Mesendoderm (in vitro differentiated cells): ENCODE results near the gene RPS6KA2.

Experiments
- DNase-seq: peaks from one replicate; pipeline ENCODE4 v3.0.0; 2013
- H2AK5ac ChIP-seq: 2 replicates; pipeline ENCODE4 v1.6.1; 2013; ENCODE audit warnings: low read length, inconsistent platforms
- H2BK120ac ChIP-seq: 2 replicates; pipeline ENCODE4 v1.6.1; 2013; ENCODE audit warnings: low read depth, mild to moderate bottlenecking, low read length, moderate library complexity, mixed read lengths
- H2BK15ac ChIP-seq: replicated peaks from 2 replicates; pipeline ENCODE4 v1.6.1; 2013; ENCODE audit warnings: low read depth, mild to moderate bottlenecking, moderate library complexity
- H2BK5ac ChIP-seq: 2 replicates; pipeline ENCODE4 v1.6.1; 2013; ENCODE audit warnings: low read length, inconsistent platforms
- H3K18ac ChIP-seq: 2 replicates; pipeline ENCODE4 v1.6.1; 2013; ENCODE audit warnings: mild to moderate bottlenecking, low read length, mixed read lengths
- H3K23ac ChIP-seq: one replicate; pipeline ENCODE4 v1.6.1; 2013; ENCODE audit warnings: low read length
- H3K27ac ChIP-seq: 2 replicates; pipeline ENCODE4 v1.5.1; 2013; ENCODE audit warnings: low read depth, mild to moderate bottlenecking, inconsistent platforms, low read length, moderate library complexity
- H3K27me3 ChIP-seq: 2 replicates; pipeline ENCODE4 v1.6.1; 2013; ENCODE audit warnings: low read length, control low read depth, mild to moderate bottlenecking, inconsistent platforms; ENCODE audit not compliant: insufficient read depth, poor library complexity
- H3K36me3 ChIP-seq: 2 replicates; pipeline ENCODE4 v1.6.1; 2013; ENCODE audit warnings: low read length, inconsistent platforms; ENCODE audit not compliant: control insufficient read depth, insufficient read depth
- H3K4ac ChIP-seq: one replicate; pipeline ENCODE4 v1.6.1; 2013; ENCODE audit warnings: low read depth, mild to moderate bottlenecking, low read length, moderate library complexity
- H3K4me1 ChIP-seq: 2 replicates; pipeline ENCODE4 v1.6.1; 2013; ENCODE audit warnings: low read depth, low read length, inconsistent platforms; ENCODE audit not compliant: control insufficient read depth
- H3K4me2 ChIP-seq: 2 replicates; pipeline ENCODE4 v1.6.1; 2013; ENCODE audit warnings: low read length
- H3K4me3 ChIP-seq: 2 replicates; pipeline ENCODE4 v1.5.1; 2013; ENCODE audit warnings: mild to moderate bottlenecking, low read length
- H3K56ac ChIP-seq: one replicate; pipeline ENCODE4 v1.6.1; 2013; ENCODE audit warnings: low read length
- H3K79me1 ChIP-seq: 2 replicates; pipeline ENCODE4 v1.6.1; 2013; ENCODE audit warnings: low read length, inconsistent platforms
- H3K79me2 ChIP-seq: 2 replicates; pipeline ENCODE4 v1.6.1; 2013; ENCODE audit warnings: mild to moderate bottlenecking, low read length; ENCODE audit not compliant: control insufficient read depth, insufficient read depth
- H3K9ac ChIP-seq: 2 replicates; pipeline ENCODE4 v1.6.1; 2013; ENCODE audit warnings: low read length, inconsistent platforms
- H4K5ac ChIP-seq: one replicate; pipeline ENCODE4 v1.6.1; 2013; ENCODE audit warnings: low read length
- H4K8ac ChIP-seq: one replicate; pipeline ENCODE4 v1.6.1; 2013; ENCODE audit warnings: low read depth, mild to moderate bottlenecking, control low read depth, low read length, moderate library complexity
- whole genome bisulfite sequencing: extraction: QIAGEN DNeasy Blood & Tissue Kit; methylation state at CpG from one replicate; pipeline ENCODE4 v1.1.7; 2013; ENCODE audit warnings: low lambda C conversion rate, missing lambda C conversion rate; ENCODE audit not compliant: insufficient coverage; ENCODE audit errors: extremely low coverage; 5-methylcytosine and 5-hydroxymethylcytosine counted together

The RPS6KA2 gene

DNA sequence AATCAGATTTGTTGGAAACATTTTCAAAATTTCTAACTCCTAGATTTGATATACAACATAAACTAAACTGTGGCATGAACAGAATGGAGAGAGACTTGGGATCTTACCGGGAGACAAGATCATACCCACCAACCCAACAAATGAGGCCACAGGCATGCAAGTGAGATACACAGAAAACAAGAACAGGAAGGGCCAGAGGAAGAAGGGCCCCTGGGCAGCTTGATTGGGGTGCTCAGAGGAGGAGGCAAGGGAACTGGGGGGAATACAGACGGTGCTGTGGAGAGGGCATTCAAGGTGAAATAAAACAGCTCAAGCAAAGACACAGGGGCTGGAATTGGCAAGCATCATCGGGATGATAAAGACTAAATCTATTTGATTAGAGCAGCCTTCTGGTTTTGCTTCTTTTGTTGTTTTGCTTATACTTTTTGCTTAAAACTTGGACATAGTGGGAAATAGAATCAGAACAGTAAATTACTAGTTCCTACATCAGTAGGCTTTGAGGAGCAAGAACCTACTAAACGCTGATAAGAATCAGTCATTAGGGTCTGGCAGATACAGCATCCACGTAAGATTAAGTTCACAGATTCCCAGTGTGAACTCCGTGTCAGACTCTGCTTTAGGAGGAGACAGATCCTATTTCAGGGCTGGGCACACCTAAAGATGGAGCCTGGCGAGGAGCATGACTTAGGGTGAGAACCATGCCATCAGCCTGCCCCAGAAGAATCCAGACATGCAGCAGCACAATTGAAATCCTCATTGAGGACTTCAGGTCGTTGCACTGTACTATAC, 37.1 kb downstream of the RPS6KA2 start:
- no peaks in the 10 kb centered on the region for H3K4me1 ChIP-seq
- H3K79me2 ChIP-seq: no peaks in the 10 kb centered on the region
- no peak overlapping the region for H3K23ac ChIP-seq
- H3K4me2 ChIP-seq: no peak overlapping the region
- H3K9ac ChIP-seq: no peak overlapping the region
- H3K36me3 ChIP-seq: no peaks in the 10 kb centered on the region
- WGBS: no CpG with 5 or more reads among the region's 8 CpGs
- H3K18ac ChIP-seq: no peak overlapping the region
- no peak for DNase-seq
- no peak overlapping the region for H2BK120ac ChIP-seq
- H4K8ac ChIP-seq: no peak overlapping the region
- no peak overlapping the region for H3K4me3 ChIP-seq
- no peak overlapping the region for H3K56ac ChIP-seq
- no peak overlapping the region for H3K27ac ChIP-seq
- H2BK5ac ChIP-seq: no peak overlapping the region
- no peaks in the 10 kb centered on the region for H3K79me1 ChIP-seq
- H2AK5ac ChIP-seq: no peak overlapping the region
- no peak overlapping the region for H2BK15ac ChIP-seq
- no peak overlapping the region for H3K4ac ChIP-seq
- H4K5ac ChIP-seq: no peak overlapping the region
- no peaks in the 10 kb centered on the region for H3K27me3 ChIP-seq

DNA sequence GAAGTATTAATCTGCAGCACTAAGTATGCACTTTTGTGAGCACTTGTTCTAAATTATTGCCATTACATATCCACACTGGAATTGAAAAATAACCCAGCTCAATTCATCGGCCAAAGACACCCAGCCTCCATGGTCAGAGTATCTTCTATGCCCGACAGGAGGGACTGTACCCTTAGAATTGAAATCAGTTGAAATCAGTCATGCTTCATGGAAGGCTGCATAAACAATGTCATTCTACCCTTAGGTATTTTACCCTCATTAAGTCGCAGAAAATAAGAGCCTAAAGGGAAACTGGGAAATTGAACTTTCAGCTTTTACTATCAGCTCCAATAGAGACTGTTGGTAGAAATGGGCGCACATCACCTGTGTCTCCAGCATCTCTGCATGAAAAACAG, 37.7 kb downstream of the RPS6KA2 start:
- H3K79me2 ChIP-seq: no peaks in the 10 kb centered on the region
- H3K4me1 ChIP-seq: no peaks in the 10 kb centered on the region
- DNase-seq: no peak
- WGBS: no CpG with 5 or more reads among the region's 4 CpGs
- no peak overlapping the region for H2BK15ac ChIP-seq
- no peak overlapping the region for H3K4me3 ChIP-seq
- no peak overlapping the region for H4K8ac ChIP-seq
- no peaks in the 10 kb centered on the region for H3K36me3 ChIP-seq
- no peak overlapping the region for H3K23ac ChIP-seq
- H3K4ac ChIP-seq: no peak overlapping the region
- H2AK5ac ChIP-seq: no peak overlapping the region
- H3K56ac ChIP-seq: no peak overlapping the region
- H2BK5ac ChIP-seq: no peak overlapping the region
- no peak overlapping the region for H2BK120ac ChIP-seq
- H3K27ac ChIP-seq: no peak overlapping the region
- H3K9ac ChIP-seq: no peak overlapping the region
- H3K79me1 ChIP-seq: no peaks in the 10 kb centered on the region
- H3K27me3 ChIP-seq: no peaks in the 10 kb centered on the region
- H3K18ac ChIP-seq: no peak overlapping the region
- H3K4me2 ChIP-seq: no peak overlapping the region
- H4K5ac ChIP-seq: no peak overlapping the region

DNA sequence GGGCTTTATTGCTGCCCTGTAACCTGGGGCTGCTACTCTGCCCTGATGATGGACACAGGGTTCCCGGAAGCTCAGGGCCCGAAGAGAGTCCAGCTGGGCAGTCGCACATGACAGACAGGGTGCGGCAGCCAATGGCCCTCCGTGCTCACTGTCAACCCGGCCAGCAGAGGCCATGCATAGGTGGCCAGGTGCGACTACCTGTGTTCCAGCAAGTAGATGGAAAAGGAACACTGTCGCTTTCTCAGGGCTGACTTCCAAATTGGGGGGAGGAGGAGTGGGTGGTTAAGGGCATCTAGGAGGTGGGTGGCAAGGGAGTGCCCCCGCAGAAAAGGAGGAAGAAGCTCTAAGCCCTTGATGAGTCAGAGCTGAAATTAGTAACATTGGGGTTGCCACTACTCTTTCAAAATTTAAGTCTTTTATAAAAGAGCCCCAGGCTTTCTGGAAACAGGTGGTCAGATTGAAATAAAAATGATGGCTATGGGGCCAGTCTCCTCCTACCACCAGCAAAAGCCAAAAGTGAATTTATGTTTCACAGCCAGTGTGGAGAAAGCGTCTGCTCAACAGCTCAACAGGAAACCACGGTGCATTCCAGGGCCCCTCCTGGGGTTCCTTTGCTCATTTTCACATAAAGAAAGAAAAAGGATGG, 38.2 kb downstream of the RPS6KA2 start:
- Histone ChIP-seq H2BK120ac (no peak overlapping the region), H3K23ac (no peak overlapping the region), H3K27ac (no peak overlapping the region), H3K36me3 (no peaks in the 10 kb centered on the region), H3K9ac (no peak overlapping the region), H2BK15ac (no peak overlapping the region), H3K4me1 (no peaks in the 10 kb centered on the region), H3K4me3 (no peak overlapping the region), H3K4me2 (no peak overlapping the region), H3K79me1 (no peaks in the 10 kb centered on the region), H3K18ac (no peak overlapping the region), H2AK5ac (no peak overlapping the region), H3K79me2 (no peaks in the 10 kb centered on the region), H4K5ac (no peak overlapping the region), H4K8ac (no peak overlapping the region), H3K4ac (no peak overlapping the region), H3K56ac (no peak overlapping the region), H3K27me3 (no peaks in the 10 kb centered on the region), H2BK5ac (no peak overlapping the region)
- DNase-seq: no peak
- no CpG with 5 or more reads among the region's 11 CpGs for WGBS

DNA sequence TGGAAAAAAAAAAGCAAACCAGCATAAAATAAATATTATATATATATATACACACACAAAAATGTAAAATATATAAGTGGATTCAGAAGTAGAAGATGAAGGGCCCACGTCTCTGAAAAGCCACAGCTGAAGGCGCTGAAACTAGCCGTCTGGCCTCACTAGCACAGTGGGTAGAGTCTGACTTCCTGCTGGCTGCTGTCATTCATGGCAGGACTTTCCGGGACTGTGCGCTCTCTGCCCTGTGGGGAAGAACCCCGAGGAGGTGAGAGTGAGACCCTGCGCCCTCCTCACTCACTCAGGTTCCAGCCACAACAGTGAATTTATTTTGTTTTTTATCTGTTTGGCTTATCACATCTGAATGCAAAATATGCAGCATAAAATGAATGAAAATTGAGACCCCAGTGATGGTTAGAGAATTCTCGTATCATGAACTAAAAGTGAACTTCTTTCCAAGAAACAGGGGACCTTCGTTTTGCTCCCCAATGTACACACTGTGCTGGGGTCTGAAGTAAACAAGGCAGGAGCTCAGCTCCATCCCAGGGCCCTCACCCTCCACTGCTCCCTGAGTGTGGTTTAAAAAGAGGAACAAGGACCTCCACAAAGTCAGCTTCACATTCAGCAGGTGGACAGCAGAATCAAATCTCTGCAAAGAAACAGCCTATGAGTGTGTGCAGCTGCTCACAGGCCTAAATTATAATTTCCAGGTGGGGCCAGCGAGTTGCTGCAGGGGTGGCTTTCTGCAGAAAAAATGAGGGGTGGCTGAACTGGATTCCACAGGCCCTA, 39.2 kb downstream of the RPS6KA2 start:
- Histone ChIP-seq H3K27me3 (no peaks in the 10 kb centered on the region), H3K56ac (no peak overlapping the region), H4K8ac (no peak overlapping the region), H3K23ac (no peak overlapping the region), H2BK5ac (no peak overlapping the region), H3K27ac (no peak overlapping the region), H2AK5ac (no peak overlapping the region), H2BK15ac (no peak overlapping the region), H2BK120ac (no peak overlapping the region), H3K4me2 (no peak overlapping the region), H4K5ac (no peak overlapping the region), H3K79me2 (no peaks in the 10 kb centered on the region), H3K79me1 (no peaks in the 10 kb centered on the region), H3K4ac (no peak overlapping the region), H3K9ac (no peak overlapping the region), H3K4me1 (no peaks in the 10 kb centered on the region), H3K36me3 (no peaks in the 10 kb centered on the region), H3K18ac (no peak overlapping the region), H3K4me3 (no peak overlapping the region)
- no CpG with 5 or more reads among the region's 10 CpGs for WGBS
- no peak for DNase-seq

DNA sequence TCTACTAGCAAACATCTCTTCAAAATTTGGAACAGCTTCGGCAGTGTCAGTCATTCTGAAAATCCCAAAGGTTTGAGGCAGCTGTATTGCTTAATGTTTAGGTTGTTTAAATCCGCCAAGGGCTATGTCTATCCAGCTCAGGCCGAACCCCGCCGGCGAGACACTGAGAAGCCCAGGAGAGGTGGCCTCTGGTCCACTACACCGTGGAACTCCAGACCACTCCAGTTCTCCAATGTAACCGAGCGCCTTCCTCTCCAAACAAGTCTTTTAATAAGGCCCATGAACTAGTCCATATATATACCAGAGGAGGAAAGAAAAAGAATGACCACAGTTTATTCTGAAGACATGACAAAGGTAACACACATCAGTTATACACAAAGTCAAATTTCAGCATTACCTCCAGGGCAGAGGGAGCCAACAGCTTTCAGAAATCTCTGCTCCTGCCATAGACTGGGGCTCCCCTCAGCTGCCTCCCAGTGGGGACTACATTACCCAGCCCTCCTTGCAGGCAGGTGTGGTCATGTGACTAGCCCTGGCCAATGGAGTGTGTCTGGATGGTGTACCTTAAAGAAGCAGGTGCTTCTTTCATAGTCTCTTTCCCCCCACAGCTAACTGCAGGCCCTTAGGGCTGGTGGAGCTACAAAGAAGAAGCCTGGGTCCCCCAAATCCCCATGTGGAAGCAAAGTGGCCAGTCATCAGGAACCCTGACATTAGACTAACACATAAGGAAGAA, 40.5 kb downstream of the RPS6KA2 start, which contains the start of gene RAMACL:
Gene RAMACL (minus strand): TSS at position 255 of the 733 bp plus-strand sequence. CDS start 201 bp downstream, at position 54.
- no peak within 1 kb of the TSS for H3K23ac ChIP-seq
- no peaks in the 10 kb centered on the region for H3K79me2 ChIP-seq
- H3K36me3 ChIP-seq: no peaks in the 10 kb centered on the region
- H4K5ac ChIP-seq: no peak within 1 kb of the TSS
- H3K4me1 ChIP-seq: no peaks in the 10 kb centered on the region
- no peak within 1 kb of the TSS for H3K4ac ChIP-seq
- no peak within 1 kb of the TSS for H3K56ac ChIP-seq
- DNase-seq: peak; percentile 75
- no peak within 1 kb of the TSS for H2BK120ac ChIP-seq
- H3K4me2 ChIP-seq: no peak within 1 kb of the TSS
- no peak within 1 kb of the TSS for H3K18ac ChIP-seq
- no peak within 1 kb of the TSS for H3K4me3 ChIP-seq
- no peak within 1 kb of the TSS for H2BK15ac ChIP-seq
- WGBS: no CpG with 5 or more reads among the region's 9 CpGs
- no peak within 1 kb of the TSS for H3K27ac ChIP-seq
- no peak within 1 kb of the TSS for H2AK5ac ChIP-seq
- no peak within 1 kb of the TSS for H3K9ac ChIP-seq
- no peaks in the 10 kb centered on the region for H3K27me3 ChIP-seq
- no peak within 1 kb of the TSS for H4K8ac ChIP-seq
- H3K79me1 ChIP-seq: no peaks in the 10 kb centered on the region
- H2BK5ac ChIP-seq: no peak within 1 kb of the TSS
